NOMO-1 treated with DMSO at 0.1 percent for 48 hours (cell line): ENCODE results near the gene C14orf180.
"Not testable (repeated sequence)": the region's sequence is repeated elsewhere in the genome, so short reads cannot be mapped to it uniquely, and the experiment has no call there.

Experiments
- DNase-seq: peaks from one replicate; lab custom pipeline; 2025; ENCODE audit not compliant: unreplicated experiment; lab: John Stamatoyannopoulos, UW

C14orf180 gene

DNA sequence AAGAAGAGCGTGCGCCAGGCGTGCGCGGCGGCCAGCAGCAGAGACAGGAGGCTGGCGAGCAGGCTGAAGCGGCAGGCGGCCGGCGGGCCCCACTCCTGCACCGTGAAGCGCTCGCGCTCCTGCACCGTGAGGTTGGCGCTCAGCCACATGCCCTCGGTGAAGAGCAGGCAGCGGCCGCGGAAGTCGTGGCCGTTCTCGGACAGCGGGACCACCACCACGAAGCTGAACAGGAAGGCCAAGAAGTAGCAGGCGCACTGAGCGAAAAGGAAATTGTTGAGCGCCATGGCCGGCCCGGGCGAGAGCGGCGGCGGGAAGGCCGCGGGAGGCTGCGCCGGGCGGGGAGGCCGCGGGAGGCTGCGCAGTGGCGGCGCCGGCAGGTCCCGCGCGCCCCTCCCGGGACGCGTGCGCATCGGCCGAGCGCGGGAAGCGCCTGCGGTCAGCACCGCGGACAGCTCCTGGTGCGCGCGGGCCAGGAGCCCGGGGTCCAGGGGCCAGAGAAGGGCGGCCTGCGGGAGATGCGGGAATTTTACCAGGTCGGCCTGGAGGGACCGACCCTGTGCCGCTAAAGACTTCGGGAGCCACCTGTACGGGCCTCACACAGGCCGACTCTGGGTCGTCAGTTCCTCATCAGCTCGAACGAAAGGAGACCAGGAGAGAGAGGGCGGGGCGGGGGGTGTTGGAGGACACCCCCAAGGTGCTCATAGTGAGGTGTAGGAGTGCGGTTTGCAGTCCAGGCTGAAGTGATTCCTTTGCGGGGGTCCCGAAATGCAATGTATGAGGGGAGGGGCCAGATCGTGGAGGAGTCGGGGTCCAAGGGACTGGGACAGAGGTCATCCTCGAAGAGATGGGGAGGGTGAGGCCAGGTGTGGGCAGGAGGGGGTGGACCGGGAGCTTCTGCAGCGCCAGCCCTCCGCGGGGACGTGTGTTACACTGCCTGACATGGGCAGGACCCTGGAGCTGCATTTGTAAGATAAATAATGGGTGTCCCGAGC, 25.2 kb downstream of the C14orf180 start, which contains the start of gene TMEM179:
TSS of gene TMEM179 (minus strand) at position 315 of the 992 bp plus-strand sequence. CDS start at position 284, 31 bp downstream.
- no peak for DNase-seq

- DNase-seq, result no peak
Measured at GRCh38 chr14:104609666-104610065, 30.1 kb downstream of the C14orf180 start.

DNA sequence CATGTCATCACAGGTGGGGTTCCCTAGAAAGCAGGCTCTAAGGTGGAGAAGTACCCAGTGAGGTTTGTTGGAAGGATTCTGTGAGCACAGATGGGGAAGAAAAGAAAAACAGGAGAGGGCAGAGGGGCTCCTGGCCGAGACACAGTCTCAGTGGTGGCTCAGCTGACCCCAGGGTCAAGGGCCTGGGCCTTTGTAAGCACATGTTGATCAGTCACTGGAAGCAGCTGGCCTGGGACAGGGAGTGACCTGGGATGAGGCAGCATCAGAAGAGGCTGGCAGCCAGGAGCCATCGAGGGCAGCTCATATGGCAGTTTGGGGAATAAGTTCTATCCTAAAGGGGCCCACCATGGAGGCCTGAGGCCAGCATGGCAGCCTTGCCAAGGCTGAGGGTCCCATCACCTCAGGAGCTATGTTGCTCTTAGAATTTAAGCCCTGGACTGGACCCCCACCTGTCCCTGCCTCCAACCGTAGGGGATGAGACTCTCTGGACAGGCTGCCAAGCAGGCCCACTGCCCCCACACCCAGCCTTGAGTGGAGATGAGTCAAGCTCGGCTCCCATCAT, 31.3 kb downstream of the C14orf180 start:
- no peak for DNase-seq

GRCh38 chr14:104611881-104612280, 32.3 kb downstream of the C14orf180 start:
- no peak for DNase-seq

DNA sequence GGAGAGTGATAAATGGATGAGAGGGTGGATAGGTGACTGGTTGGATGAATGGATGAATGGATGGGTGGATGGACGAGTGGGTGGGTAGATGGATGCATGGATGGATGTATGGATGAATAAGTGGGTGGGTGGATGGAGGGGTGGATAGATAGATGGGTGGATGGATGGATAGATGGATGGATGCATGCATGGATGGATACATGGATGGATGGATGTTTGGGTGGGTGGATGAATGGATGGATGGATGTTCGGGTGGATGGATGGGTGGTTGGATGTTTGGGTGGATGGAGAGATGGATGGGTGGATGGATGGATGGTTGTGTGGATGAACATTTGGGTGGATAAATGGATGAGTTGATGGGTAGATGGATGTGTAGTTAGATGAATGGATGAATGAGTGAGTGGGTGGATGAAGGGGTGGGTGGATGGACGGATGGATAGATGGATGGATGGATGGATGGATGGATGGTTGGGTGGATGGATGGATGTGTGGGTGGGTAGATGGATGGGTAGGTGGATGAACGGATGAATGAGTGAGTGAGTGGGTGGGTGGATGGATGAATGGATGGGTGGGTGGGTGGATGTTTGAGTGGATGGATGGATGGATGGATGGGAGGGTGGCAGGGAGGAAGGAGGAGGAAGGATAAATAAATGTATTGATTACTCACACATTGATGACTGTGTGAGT, 34.7 kb downstream of the C14orf180 start:
- no peak for DNase-seq

DNA sequence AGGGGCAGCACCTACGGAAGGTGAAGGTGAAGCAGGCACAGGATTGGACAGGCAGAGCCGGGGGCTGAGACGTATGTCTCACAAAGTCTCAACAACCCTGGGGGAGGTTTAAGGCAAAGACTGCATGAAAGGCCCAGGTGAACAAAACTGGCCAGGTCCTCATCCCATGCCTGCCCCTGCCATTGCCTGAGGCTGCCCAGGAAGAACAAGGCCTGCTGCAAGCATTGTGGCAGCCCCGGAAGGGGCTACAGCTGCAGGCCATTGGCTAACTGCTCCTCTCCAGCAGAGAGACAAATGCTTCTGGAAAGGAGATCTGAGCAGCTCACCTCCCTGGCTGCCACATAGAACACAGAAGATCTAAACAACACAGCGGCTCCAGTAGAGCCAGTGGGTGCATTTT, 45.4 kb downstream of the C14orf180 start:
- no peak for DNase-seq

GRCh38 chr14:104632781-104633180, 53.2 kb downstream of the C14orf180 start:
- DNase-seq, result no peak

DNA sequence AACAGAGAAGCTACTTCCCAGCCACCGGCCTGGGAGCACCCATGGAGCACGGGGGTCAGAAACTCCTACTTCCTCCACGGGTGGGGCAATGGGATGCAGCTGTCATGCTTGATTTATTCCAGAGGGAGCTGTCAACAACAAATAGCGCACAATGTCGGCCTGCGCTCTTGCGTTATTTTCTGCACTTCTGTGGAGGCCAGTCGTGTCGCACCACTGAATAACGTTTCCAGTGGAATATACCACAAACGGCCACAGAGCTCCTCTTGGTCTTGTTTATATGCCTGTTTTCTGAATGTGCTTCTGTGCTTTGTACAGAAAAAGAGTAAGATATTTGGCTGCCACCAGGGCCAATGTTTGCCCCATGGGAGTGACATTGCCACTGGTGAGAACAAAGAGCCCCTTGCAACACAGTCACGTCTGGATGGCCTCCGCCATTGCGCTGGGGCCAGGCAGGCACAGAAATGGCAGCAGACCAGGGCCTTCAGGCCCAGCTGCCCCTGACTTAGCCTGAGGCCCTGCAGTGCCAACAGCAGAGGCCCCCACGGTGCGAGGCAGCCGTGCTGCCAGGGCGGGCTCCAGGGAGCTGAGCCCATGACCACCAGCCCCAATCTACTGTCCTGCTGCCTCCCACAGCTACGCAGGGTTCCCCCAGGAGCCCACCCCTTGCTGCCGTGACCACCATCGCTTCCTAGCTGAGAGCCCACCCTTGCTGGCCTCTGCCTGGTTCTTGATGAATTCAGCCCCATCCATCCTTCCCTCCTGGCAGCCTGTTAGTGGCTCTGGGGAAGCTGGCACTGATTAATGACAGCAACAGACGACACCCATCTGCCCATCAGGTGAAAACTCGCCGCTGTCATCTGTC, 53.9 kb downstream of the C14orf180 start:
- no peak for DNase-seq

GRCh38 chr14:104634138-104634760, 54.7 kb downstream of the C14orf180 start:
- DNase-seq, result no peak

DNA sequence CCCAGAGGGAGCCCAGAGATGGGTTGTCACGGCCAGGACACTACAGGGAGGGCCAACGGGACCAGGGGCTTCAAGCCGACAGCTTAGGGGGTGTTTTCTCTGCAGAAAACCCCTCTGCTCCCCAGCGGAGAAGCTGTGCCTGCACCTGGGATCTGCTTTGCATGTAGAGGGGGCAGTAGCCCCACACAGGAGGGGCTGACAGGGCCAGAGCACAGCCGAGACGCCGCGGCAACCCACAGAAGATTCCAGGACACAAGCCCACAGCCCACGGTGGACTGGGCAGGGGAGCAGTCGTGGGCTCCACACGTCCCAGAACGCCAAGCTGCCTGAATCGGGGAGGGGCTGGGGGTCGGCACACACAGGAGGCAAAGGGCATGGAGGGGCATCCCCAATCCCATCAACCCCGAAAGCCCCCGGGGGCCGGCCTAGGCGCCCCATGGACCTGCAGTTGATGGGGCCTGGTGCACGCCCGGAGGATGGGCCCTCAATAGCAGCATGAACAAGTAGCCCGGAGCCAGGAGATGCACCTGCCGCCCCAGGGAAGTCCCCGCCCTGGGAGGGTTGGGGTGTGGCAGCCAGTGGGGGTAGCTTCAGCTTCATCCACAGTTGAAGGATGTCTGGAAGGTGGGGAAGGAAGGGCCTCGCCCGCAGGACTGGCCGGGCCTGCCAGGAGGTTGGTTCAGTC, 55.5 kb downstream of the C14orf180 start:
- DNase-seq, result no peak

GRCh38 chr14:104635717-104636116, 56.2 kb downstream of the C14orf180 start:
- DNase-seq, result no peak

DNA sequence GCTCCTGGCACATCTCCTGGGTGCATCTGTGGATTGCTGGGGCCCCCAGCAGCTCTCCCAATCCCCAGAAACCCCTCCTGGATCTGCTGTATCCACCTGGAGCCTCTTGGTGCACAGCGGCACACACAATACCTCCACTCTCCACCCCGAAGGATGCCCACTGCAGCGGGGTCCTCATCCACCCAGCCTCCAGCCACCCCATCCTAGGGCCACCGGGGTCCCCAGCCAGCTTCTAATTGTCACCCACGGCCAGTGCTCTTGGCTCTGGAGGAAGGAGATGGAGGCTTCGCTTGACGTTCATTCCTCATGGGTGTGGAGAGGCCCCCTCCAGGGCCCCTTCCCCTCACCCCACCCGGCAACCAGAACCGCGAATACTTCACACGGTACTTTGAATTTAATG, 56.6 kb downstream of the C14orf180 start:
- DNase-seq, result no peak

- not testable (repeated sequence) for DNase-seq
Measured at GRCh38 chr14:104636846-104637545, 57.4 kb downstream of the C14orf180 start.

GRCh38 chr14:104637546-104638003, 58.0 kb downstream of the C14orf180 start:
- DNase-seq, result no peak

DNA sequence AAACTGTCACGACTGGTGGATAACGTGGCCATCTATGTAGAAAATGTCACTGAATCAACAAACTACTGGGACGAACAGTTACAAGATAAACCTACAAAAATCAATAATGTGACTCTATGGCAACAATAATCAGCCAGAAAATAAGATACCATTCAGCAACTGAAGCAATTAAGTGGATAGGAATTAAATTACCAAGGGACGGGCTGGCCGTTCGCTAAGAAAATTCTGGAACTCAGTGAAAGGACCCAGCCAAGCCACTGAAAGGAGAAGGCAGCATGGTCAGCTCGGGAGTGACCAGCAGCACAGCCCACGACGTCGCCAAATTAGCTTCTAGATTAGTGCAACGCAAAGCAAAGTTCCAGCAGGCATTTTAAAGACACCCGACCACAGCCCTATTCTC, 58.6 kb downstream of the C14orf180 start:
- no peak for DNase-seq

GRCh38 chr14:104638927-104639450, 59.4 kb downstream of the C14orf180 start:
- DNase-seq, result no peak

GRCh38 chr14:104639471-104639870, 59.9 kb downstream of the C14orf180 start:
- DNase-seq, result no peak
